Heart right ventricle (tissue), 16 donors: ENCODE measurements around the gene NTPCR. TPM values are rescaled to one million over a fixed set of nuclear protein-coding genes. Genes with fewer than 3 reads are reported as not detected.

Experiments used
- ATAC-seq, 8 donors: fragments of 200-7000 bp; cut with Tn5 transposase; one replicate each; pipeline ENCODE4 v1.9.1; 2020; ENCODE audit warnings: mild to moderate bottlenecking in 8 of 8, moderate library complexity in 8 of 8, moderate number of reproducible peaks in 1 of 8
- DNase-seq, 2 donors: peaks; one replicate each; pipeline ENCODE4 v3.0.0-alpha.2; 2020
- H3K27ac ChIP-seq, 10 donors: fragments of 200-600 bp; sonication (generic) in 2 of 10; one replicate each; pipeline versions ENCODE4 v1.5.0 to v1.8.0; 2020 to 2022; ENCODE audit warnings: mild to moderate bottlenecking in 3 of 10
- H3K27me3 ChIP-seq, 7 donors: fragments of 200-600 bp; one replicate each; pipeline ENCODE4 v1.8.0; 2021 to 2022; ENCODE audit warnings: mild to moderate bottlenecking in 2 of 7
- H3K36me3 ChIP-seq, 9 donors: fragments of 200-600 bp; sonication (generic) in 1 of 9; one replicate each; pipeline versions ENCODE4 v1.5.0 to v1.8.0; 2020 to 2022; ENCODE audit warnings: mild to moderate bottlenecking in 2 of 9
- H3K4me1 ChIP-seq, 9 donors: fragments of 200-600 bp; sonication (generic) in 1 of 9; one replicate each; pipeline versions ENCODE4 v1.5.0 to v1.8.0; 2020 to 2022; ENCODE audit warnings: mild to moderate bottlenecking in 4 of 9
- H3K4me3 ChIP-seq, 10 donors: fragments of 200-600 bp; sonication (generic) in 2 of 10; one replicate each; pipeline versions ENCODE4 v1.5.0 to v1.8.0; 2020 to 2022; ENCODE audit warnings: mild to moderate bottlenecking in 7 of 10, moderate library complexity in 2 of 10
- H3K9me3 ChIP-seq, 11 donors: fragments of 200-600 bp in 10 of 11; sonication (generic) in 2 of 11; one replicate each; pipeline versions ENCODE4 v1.5.0 to v1.8.0; 2013 to 2022; ENCODE audit warnings: mild to moderate bottlenecking in 2 of 11, control low read depth in 1 of 11, moderate library complexity in 1 of 11
- CTCF ChIP-seq, 9 donors: fragments of 200-600 bp; sonication (generic) in 2 of 9; IDR thresholded peaks; one replicate each; pipeline versions ENCODE4 v1.5.0 to v1.8.0; 2021 to 2022; ENCODE audit warnings: antibody characterized with exemption in 9 of 9, mild to moderate bottlenecking in 5 of 9, moderate library complexity in 1 of 9
- WGBS, 2 donors: extraction: QIAGEN DNeasy Blood & Tissue Kit; methylation state at CpG; one replicate each; pipeline ENCODE4 v1.1.7; 2013; ENCODE audit warnings: inconsistent platforms in 1 of 2; 5-methylcytosine and 5-hydroxymethylcytosine counted together
- intact Hi-C, 10 donors: fragments of 100-400 bp; cut with DNase I; formaldehyde crosslinking; loops; one replicate each; pipeline versions ENCODE4 v1.11.1 to v1.14.2; 2022
- polyA plus RNA-seq, 2 donors: library from polyadenylated mRNA; stranded (reverse); fragments of 200-250 nt; gene quantifications; one replicate each; pipeline ENCODE4 v1.2.3, GENCODE V29; 2013
- total RNA-seq, 10 donors: library from RNA; stranded (reverse); fragmentation: NEBNext Ultra II Directional in 3 of 10; extraction: Animal tissue kit (Norgen Biotek cat#: 25700) in 3 of 10; gene quantifications; one replicate each; pipeline versions ENCODE4 v1.2.1 to v1.2.4, GENCODE V29; 2021 to 2023
- donor health status: Arrhythmogenic right ventricular cardiomyopathy.
- donor health status: ischemic (EF 13 %, LVEDD 7.1; RV severe dilation, severe dysfunction).
- donor health status: healthy with polysubstance abuse.
- donor health status: DM: no; HTN: yes; CAD: no.
- donor health status: DM: no; HTN: no; CAD: no.
- donor health status: ischemic (EF 25% LVEDD 6.9; RV normal size, moderate dysfunction).
- donor health status: ischemic (EF 25% LVEDD 5.7; RV mildly dilated, moderate dysfunction).
- donor health status: healthy.
- donor health status: DM: yes; HTN: yes; CAD: no.
- donor health status: Ischemic cardiomyopathy.
- donor health status: ischemic (EF 35%, LVEDD 5.7; RV mildly dilated, moderate dysfunction).
- donor health status: nonischemic (EF 11% LVEDD 7.7; RV severe dilation, severe dysfunction).
- donor health status: DM: yes; HTN: yes; CAD: no.
- donor health status: PGD.
- donor health status: ischemic (EF 29% LVEDD 5.4; RV normal size, mild dysfunction).
- donor health status: nonischemic (EF 23%, LVEDD 6.1; RV moderate dilation, normal function).

NTPCR gene
- total and polyA plus RNA-seq, 12 donors, result 51.2 to 88.4 (median 56.8) TPM

- 79 to 80% methylated on average over 5 of the region's 5 CpGs for WGBS, 2 donors
These were observed 76.6 kb downstream of the NTPCR start for GRCh38 chr1:233027046-233027445.

GRCh38 chr1:233031521-233031920, 81.1 kb downstream of the NTPCR start:
- TF ChIP-seq CTCF (IDR thresholded peaks at IDR 0.05), result no peak
- 64 to 80% methylated on average over 3 of the region's 3 CpGs for WGBS, 2 donors

More at GRCh38 chr1:233027046-233027445, 76.6 kb downstream of the NTPCR start:
- TF ChIP-seq CTCF (IDR thresholded peaks at IDR 0.05), result no peak
- no peak for ATAC-seq
- H3K9me3 ChIP-seq, result no peaks in the 10 kb centered on the region
- no peaks in the 10 kb centered on the region for H3K27me3 ChIP-seq
- intact Hi-C loops, result loop anchor here in 7 of 10 donors (2.0 to 10.0 kb wide), 6 partner anchors 145 to 396 kb away; partner anchors contain the start of gene SIPA1L2 (in 2 of the 7)
- H3K4me1 ChIP-seq, result peaks cover 0 to 5% (median 0%) of the 10 kb centered on the region in 9 donors
- H3K27ac ChIP-seq, result no peak overlapping the region
- no peaks in the 10 kb centered on the region for H3K36me3 ChIP-seq
- H3K4me3 ChIP-seq, result no peak overlapping the region
- no peak for DNase-seq

GRCh38 chr1:233032916-233033315, 82.5 kb downstream of the NTPCR start:
- Histone ChIP-seq H3K9me3 (no peaks in the 10 kb centered on the region), H3K4me3 (no peak overlapping the region), H3K27ac (no peak overlapping the region), H3K36me3 (no peaks in the 10 kb centered on the region), H3K27me3 (no peaks in the 10 kb centered on the region), H3K4me1 (peaks cover 0 to 8% (median 0%) of the 10 kb centered on the region in 9 donors)
- no peak for DNase-seq
- ATAC-seq, result no peak
- TF ChIP-seq CTCF (IDR thresholded peaks at IDR 0.05), result no peak
- intact Hi-C loops, result no loop called here
- WGBS, 2 donors, result 64 to 67% methylated on average over 4 of the region's 4 CpGs

More at GRCh38 chr1:233031521-233031920, 81.1 kb downstream of the NTPCR start:
- intact Hi-C loops, result no loop called here
- H3K4me3 ChIP-seq, result no peak overlapping the region
- H3K36me3 ChIP-seq, result no peaks in the 10 kb centered on the region
- H3K9me3 ChIP-seq, result no peaks in the 10 kb centered on the region
- ATAC-seq, result no peak
- H3K27me3 ChIP-seq, result no peaks in the 10 kb centered on the region
- H3K4me1 ChIP-seq, result peaks cover 0 to 8% (median 0%) of the 10 kb centered on the region in 9 donors
- no peak overlapping the region for H3K27ac ChIP-seq
- no peak for DNase-seq

GRCh38 chr1:233033361-233033760, 83.0 kb downstream of the NTPCR start:
- ATAC-seq (no peak), DNase-seq (no peak)
- H3K9me3 ChIP-seq, result no peaks in the 10 kb centered on the region
- peaks cover 0 to 8% (median 0%) of the 10 kb centered on the region in 9 donors for H3K4me1 ChIP-seq
- no peaks in the 10 kb centered on the region for H3K36me3 ChIP-seq
- 84 to 88% methylated on average over 3 of the region's 3 CpGs for WGBS, 2 donors
- H3K4me3 ChIP-seq, result no peak overlapping the region
- intact Hi-C loops, result no loop called here
- TF ChIP-seq CTCF (IDR thresholded peaks at IDR 0.05), result no peak
- H3K27ac ChIP-seq, result no peak overlapping the region
- H3K27me3 ChIP-seq, result no peaks in the 10 kb centered on the region

Other genes starting within 250 kb of the NTPCR start
- gene MAP10, start 145.2 kb upstream of the NTPCR start, total RNA-seq, result 1 to 10 TPM; 2.5 to 4.8 (median 3.9) TPM
- gene MAP10, start 145.2 kb upstream of the NTPCR start, polyA plus RNA-seq, result 1 to 10 TPM; 1.1 to 1.8 TPM